Neuronal stem cell (in vitro differentiated cells): Measurements from ENCODE around the gene SPATC1L.

ENCODE experiments used
- DNase-seq: peaks from one replicate; pipeline ENCODE4 v3.0.0-alpha.2; 2013; ENCODE audit warnings: low spot score
- H2AFZ ChIP-seq: one replicate; pipeline ENCODE4 v1.6.1; 2013; ENCODE audit warnings: mild to moderate bottlenecking, low read length, inconsistent platforms
- H2AK5ac ChIP-seq: 2 replicates; pipeline ENCODE4 v1.6.1; 2013; ENCODE audit warnings: low read depth, mild to moderate bottlenecking, inconsistent platforms, low read length, moderate library complexity, mixed read lengths
- H2BK120ac ChIP-seq: 2 replicates; pipeline ENCODE4 v1.6.1; 2013; ENCODE audit warnings: low read depth, mild to moderate bottlenecking, inconsistent platforms, low read length, moderate library complexity, mixed read lengths
- H2BK12ac ChIP-seq: one replicate; pipeline ENCODE4 v1.6.1; 2013; ENCODE audit warnings: low read length, inconsistent platforms
- H2BK15ac ChIP-seq: 2 replicates; pipeline ENCODE4 v1.6.1; 2013; ENCODE audit warnings: mild to moderate bottlenecking, low read length, inconsistent platforms, mixed read lengths
- H2BK5ac ChIP-seq: one replicate; pipeline ENCODE4 v1.6.1; 2013; ENCODE audit warnings: inconsistent platforms, mild to moderate bottlenecking, low read length, moderate library complexity
- H3K14ac ChIP-seq: one replicate; pipeline ENCODE4 v1.6.1; 2013; ENCODE audit warnings: low read length, inconsistent platforms
- H3K18ac ChIP-seq: 2 replicates; pipeline ENCODE4 v1.6.1; 2013; ENCODE audit warnings: low read length, inconsistent platforms
- H3K23ac ChIP-seq: 2 replicates; pipeline ENCODE4 v1.6.1; 2013; ENCODE audit warnings: low read depth, mild to moderate bottlenecking, mixed read lengths, low read length, inconsistent platforms; ENCODE audit not compliant: poor library complexity
- H3K27ac ChIP-seq: replicated peaks from 3 replicates; pipeline ENCODE4 v1.5.1; 2013; ENCODE audit warnings: low read length, inconsistent platforms
- H3K27me3 ChIP-seq, 3 experiments: 2 replicates each; pipeline ENCODE4 v1.6.1; 2013; ENCODE audit warnings: low read length in 3 of 3, mild to moderate bottlenecking in 2 of 3, inconsistent platforms in 1 of 3, low read depth in 1 of 3, mixed read lengths in 1 of 3, moderate library complexity in 1 of 3; ENCODE audit not compliant: control insufficient read depth in 3 of 3, insufficient read depth in 3 of 3
- H3K36me3 ChIP-seq, 2 donors: replicated peaks in 1 of 2; 2 replicates each; pipeline ENCODE4 v1.6.1; 2013; ENCODE audit warnings: low read length in 2 of 2; ENCODE audit not compliant: control insufficient read depth in 2 of 2, insufficient read depth in 2 of 2
- H3K4ac ChIP-seq: 2 replicates; pipeline ENCODE4 v1.6.1; 2013; ENCODE audit warnings: inconsistent platforms, mild to moderate bottlenecking, low read length, moderate library complexity
- H3K4me1 ChIP-seq, 2 donors: 1 replicate in 1 of 2; 2 replicates in 1 of 2; pipeline ENCODE4 v1.6.1; 2013; ENCODE audit warnings: low read length in 2 of 2, low read depth in 1 of 2; ENCODE audit not compliant: control insufficient read depth in 2 of 2, insufficient read depth in 1 of 2
- H3K4me2 ChIP-seq: one replicate; pipeline ENCODE4 v1.6.1; 2013; ENCODE audit warnings: mild to moderate bottlenecking, low read length, inconsistent platforms; ENCODE audit not compliant: insufficient read depth, poor library complexity, severe bottlenecking
- H3K4me3 ChIP-seq, 2 donors: 2 replicates each; pipeline ENCODE4 v1.5.1; 2013; ENCODE audit warnings: low read length in 2 of 2, mild to moderate bottlenecking in 2 of 2, inconsistent platforms in 1 of 2, moderate library complexity in 1 of 2
- H3K79me1 ChIP-seq: one replicate; pipeline ENCODE4 v1.6.1; 2013; ENCODE audit warnings: low read depth, mild to moderate bottlenecking, inconsistent platforms, low read length, moderate library complexity
- H3K9ac ChIP-seq: one replicate; pipeline ENCODE4 v1.6.1; 2013; ENCODE audit warnings: mild to moderate bottlenecking, low read depth, low read length, inconsistent platforms; ENCODE audit not compliant: poor library complexity
- H3K9me3 ChIP-seq, 2 donors: replicated peaks in 1 of 2; 2 replicates each; pipeline versions ENCODE3 to v1.6.1; 2013; ENCODE audit warnings: low read length in 2 of 2, mild to moderate bottlenecking in 2 of 2, inconsistent platforms in 1 of 2, low read depth in 1 of 2, mixed read lengths in 1 of 2, moderate library complexity in 1 of 2; ENCODE audit not compliant: control insufficient read depth in 2 of 2, insufficient read depth in 1 of 2
- H4K8ac ChIP-seq: one replicate; pipeline ENCODE4 v1.6.1; 2013; ENCODE audit warnings: low read depth, mild to moderate bottlenecking, inconsistent platforms, low read length, moderate library complexity
- H4K91ac ChIP-seq: one replicate; pipeline ENCODE4 v1.6.1; 2013; ENCODE audit warnings: low read length, low read depth, mild to moderate bottlenecking, inconsistent platforms; ENCODE audit not compliant: poor library complexity
- WGBS, 2 donors: extraction: QIAGEN DNeasy Blood & Tissue Kit; methylation state at CpG; one replicate each; pipeline ENCODE4 v1.1.7; 2013; ENCODE audit warnings: missing lambda C conversion rate in 2 of 2, mixed read lengths in 1 of 2; ENCODE audit not compliant: insufficient read length in 2 of 2, insufficient replicate concordance in 1 of 2; ENCODE audit errors: extremely low coverage in 2 of 2; 5-methylcytosine and 5-hydroxymethylcytosine counted together

The SPATC1L gene

GRCh38 chr21:46217511-46218196 lies 33.4 kb upstream of the SPATC1L start:
- peaks cover 61 to 95% of the 10 kb centered on the region in 2 donors for H3K36me3 ChIP-seq
- no peak overlapping the region for H4K91ac ChIP-seq
- no peak overlapping the region for H3K4me2 ChIP-seq
- H3K14ac ChIP-seq: no peak overlapping the region
- no peaks in the 10 kb centered on the region for H3K27me3 ChIP-seq
- H4K8ac ChIP-seq: no peak overlapping the region
- H3K4ac ChIP-seq: no peak overlapping the region
- H3K18ac ChIP-seq: peak overlapping the region; percentile 31
- no peaks in the 10 kb centered on the region for H3K4me1 ChIP-seq
- peak overlapping the region; percentile 67 for H3K23ac ChIP-seq
- DNase-seq: no peak
- no peak overlapping the region for H2BK12ac ChIP-seq
- WGBS, 2 donors: no CpG with 5 or more reads among the region's 22 CpGs
- no peak overlapping the region for H2BK120ac ChIP-seq
- H3K79me1 ChIP-seq: peaks cover 26% of the 10 kb centered on the region
- H3K9ac ChIP-seq: peak overlapping the region; percentile 44
- H3K27ac ChIP-seq: no peak overlapping the region
- no peak overlapping the region for H2AK5ac ChIP-seq
- no peak overlapping the region for H2AFZ ChIP-seq
- H3K9me3 ChIP-seq: peaks cover 0 to 2% of the 10 kb centered on the region in 2 donors
- no peak overlapping the region for H2BK5ac ChIP-seq
- peak overlapping the region in 1 of 2 donors; percentile 34 for H3K4me3 ChIP-seq
- no peak overlapping the region for H2BK15ac ChIP-seq

- peaks cover 0 to 2% of the 10 kb centered on the region in 2 donors for H3K4me1 ChIP-seq
- peaks cover 58 to 95% of the 10 kb centered on the region in 2 donors for H3K36me3 ChIP-seq
- DNase-seq: no peak
- H3K4ac ChIP-seq: no peak overlapping the region
- no peak overlapping the region for H2AK5ac ChIP-seq
- peak overlapping the region; percentile 71 for H3K14ac ChIP-seq
- H2BK120ac ChIP-seq: peak overlapping the region; percentile 0
- H3K18ac ChIP-seq: no peak overlapping the region
- no peak overlapping the region for H3K23ac ChIP-seq
- H2BK15ac ChIP-seq: no peak overlapping the region
- no CpG with 5 or more reads among the region's 16 CpGs for WGBS, 2 donors
- H3K4me3 ChIP-seq: no peak overlapping the region
- H4K91ac ChIP-seq: no peak overlapping the region
- no peak overlapping the region for H2BK12ac ChIP-seq
- no peaks in the 10 kb centered on the region for H3K27me3 ChIP-seq
- H2BK5ac ChIP-seq: no peak overlapping the region
- H3K4me2 ChIP-seq: no peak overlapping the region
- peaks cover 0 to 2% of the 10 kb centered on the region in 2 donors for H3K9me3 ChIP-seq
- peaks cover 30% of the 10 kb centered on the region for H3K79me1 ChIP-seq
- H4K8ac ChIP-seq: no peak overlapping the region
- no peak overlapping the region for H2AFZ ChIP-seq
- peak overlapping the region; percentile 44 for H3K9ac ChIP-seq
- H3K27ac ChIP-seq: no peak overlapping the region
Measured at GRCh38 chr21:46216132-46216747, 32.0 kb upstream of the SPATC1L start.

GRCh38 chr21:46215436-46216131 lies 31.3 kb upstream of the SPATC1L start:
- Histone ChIP-seq H3K79me1 (peaks cover 32% of the 10 kb centered on the region), H3K36me3 (peaks cover 61 to 94% of the 10 kb centered on the region in 2 donors)
- DNase-seq: no peak

More at GRCh38 chr21:46215436-46216131, 31.3 kb upstream of the SPATC1L start:
- H2AFZ ChIP-seq: no peak overlapping the region
- H2BK15ac ChIP-seq: no peak overlapping the region
- H4K8ac ChIP-seq: no peak overlapping the region
- H3K27ac ChIP-seq: no peak overlapping the region
- no peak overlapping the region for H3K14ac ChIP-seq
- H2AK5ac ChIP-seq: no peak overlapping the region
- peak overlapping the region; percentile 24 for H2BK5ac ChIP-seq
- H3K9me3 ChIP-seq: peaks cover 0 to 2% of the 10 kb centered on the region in 2 donors
- H3K4ac ChIP-seq: no peak overlapping the region
- H3K4me2 ChIP-seq: no peak overlapping the region
- H2BK120ac ChIP-seq: no peak overlapping the region
- H2BK12ac ChIP-seq: no peak overlapping the region
- H3K9ac ChIP-seq: no peak overlapping the region
- peaks cover 0 to 2% of the 10 kb centered on the region in 2 donors for H3K4me1 ChIP-seq
- no peak overlapping the region for H3K4me3 ChIP-seq
- no peak overlapping the region for H3K18ac ChIP-seq
- no peak overlapping the region for H4K91ac ChIP-seq
- no CpG with 5 or more reads among the region's 20 CpGs for WGBS, 2 donors
- no peaks in the 10 kb centered on the region for H3K27me3 ChIP-seq
- peak overlapping the region; percentile 80 for H3K23ac ChIP-seq
